ENCODE results near the gene EFCAB6.

DNA sequence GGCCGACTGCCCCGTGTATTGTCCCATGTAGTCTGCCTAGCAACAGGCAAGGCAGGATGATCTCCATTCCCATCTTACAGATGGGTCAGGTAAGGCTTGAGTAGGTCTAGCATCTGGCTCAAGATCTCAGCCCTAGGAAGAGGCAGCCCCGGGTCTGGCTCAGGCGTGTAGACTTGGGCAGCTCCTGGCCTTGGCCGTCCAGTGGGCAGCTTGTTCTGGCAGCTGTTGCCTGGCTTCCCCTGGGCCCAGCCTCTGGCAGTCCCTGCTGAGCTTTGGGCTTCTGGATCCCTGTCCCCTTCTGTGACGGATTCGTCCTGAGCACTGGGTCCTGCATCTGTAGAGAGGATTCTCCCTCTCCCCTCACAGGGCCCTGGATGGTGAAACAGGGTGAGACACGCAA lies 327.9 kb downstream of the EFCAB6 start:
- TF ChIP-seq CTCF (IDR thresholded peaks at IDR 0.05) (no peak), POLR2A (IDR thresholded peaks at IDR 0.05) (no peak), POLR2AphosphoS5 (IDR thresholded peaks at IDR 0.05) (no peak), EP300 (IDR thresholded peaks at IDR 0.05) (no peak)

Data from gastroesophageal sphincter (tissue), 3 donors.